Measurements from ENCODE around the gene KIF5A.
"Not testable (repeated sequence)": the region's sequence is repeated elsewhere in the genome, so short reads cannot be mapped to it uniquely, and the experiment has no call there.

KIF5A gene

DNA sequence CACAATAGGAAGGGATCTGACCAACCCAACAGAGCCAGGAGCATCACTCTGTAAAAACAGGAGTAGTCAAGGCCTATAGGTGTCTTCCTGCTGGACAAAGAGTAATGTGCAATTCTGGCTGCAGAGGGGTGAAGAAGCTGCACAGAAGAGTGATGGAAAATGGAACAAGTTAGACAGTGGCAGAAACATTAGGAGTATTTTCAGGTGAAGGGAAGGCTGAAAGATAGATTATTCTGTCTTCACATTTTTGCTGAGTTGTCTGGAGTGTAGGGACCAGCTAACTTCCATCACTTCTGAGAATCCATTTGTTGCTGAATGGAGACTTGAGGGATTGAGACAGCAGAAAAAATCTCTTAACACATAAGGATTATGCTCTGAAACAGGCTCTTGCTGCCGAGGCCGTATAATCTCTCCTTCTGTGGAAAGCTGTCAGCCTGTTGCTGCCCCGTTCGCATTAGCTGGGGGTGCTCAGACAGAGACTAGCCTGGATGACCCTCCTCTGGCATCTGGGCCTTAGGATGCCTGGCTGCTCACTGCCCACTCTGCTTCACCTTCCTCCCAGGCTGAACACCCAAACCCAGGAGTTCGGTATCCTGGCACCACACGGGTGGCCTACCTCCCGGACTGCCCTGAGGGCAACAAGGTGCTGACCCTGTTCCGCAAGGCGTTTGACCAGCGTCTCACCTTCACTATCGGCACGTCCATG is 58.3 kb downstream of the KIF5A start:
- DNase-seq (ENCODE audit: low read depth): no peak

DNA sequence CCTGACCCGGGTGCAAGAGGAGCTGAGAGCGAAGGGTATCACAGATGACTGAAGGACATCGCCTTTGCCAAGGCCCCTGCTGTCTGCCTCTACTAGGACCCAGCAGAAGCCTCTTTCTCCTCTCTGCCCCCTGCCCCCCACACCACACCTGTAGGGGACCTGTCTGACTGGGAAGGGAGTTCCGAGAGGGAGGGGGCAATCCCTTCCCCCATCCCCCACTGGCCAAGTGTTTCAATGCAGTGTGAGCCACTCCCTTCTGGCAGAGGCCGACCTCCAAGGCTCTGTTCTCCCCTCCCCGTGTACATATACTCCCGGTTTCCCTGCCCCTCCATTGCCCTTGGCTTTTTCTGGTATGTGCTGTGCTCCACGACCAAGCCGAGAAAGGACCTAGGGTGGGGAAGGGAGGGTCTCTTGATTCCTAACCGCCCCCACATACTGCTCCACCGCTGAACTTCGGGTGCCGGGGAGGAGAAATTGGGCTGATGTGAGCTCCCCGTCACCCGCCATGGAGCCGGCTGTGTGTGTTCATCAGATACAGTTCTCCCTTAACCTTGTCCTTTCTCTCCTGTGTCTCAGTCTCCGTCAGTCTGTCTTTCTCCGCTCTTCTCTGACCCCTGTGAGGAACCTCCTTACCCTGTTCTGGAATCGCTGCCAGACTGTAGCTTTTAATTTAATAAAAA is 59.4 kb downstream of the KIF5A start:
- DNase-seq (ENCODE audit: low read depth): no peak

GRCh38 chr12:57609781-57610553 is 60.1 kb downstream of the KIF5A start:
- no peak for DNase-seq (ENCODE audit: low read depth)

DNA sequence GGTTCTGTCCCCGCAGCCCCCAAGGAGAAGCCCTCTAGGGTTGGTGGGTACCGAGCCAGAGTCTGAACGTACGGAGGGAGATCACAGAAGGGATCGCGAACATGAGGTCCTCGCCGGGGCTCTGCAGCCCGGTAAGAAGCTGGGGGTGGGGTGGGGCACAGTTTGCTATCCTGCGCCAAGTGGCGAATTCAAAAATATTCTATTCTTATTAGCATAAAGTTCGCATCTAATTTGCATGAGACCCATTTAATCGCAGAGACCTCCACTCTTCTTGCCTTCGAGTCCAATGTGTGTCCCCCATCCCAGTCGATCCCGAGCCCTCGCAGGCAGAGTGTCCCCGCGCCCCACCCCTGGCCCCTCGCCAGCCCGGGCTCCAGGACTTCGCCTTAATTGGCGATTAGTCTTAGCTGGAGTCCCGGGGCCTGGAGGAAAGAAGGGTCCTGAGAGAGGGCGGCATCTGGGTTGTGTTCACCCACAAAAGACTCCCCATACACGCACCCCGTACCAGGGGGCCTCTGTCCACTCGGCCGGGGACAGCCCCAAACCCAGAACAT is 60.8 kb downstream of the KIF5A start:
- DNase-seq (ENCODE audit: low read depth): no peak

DNA sequence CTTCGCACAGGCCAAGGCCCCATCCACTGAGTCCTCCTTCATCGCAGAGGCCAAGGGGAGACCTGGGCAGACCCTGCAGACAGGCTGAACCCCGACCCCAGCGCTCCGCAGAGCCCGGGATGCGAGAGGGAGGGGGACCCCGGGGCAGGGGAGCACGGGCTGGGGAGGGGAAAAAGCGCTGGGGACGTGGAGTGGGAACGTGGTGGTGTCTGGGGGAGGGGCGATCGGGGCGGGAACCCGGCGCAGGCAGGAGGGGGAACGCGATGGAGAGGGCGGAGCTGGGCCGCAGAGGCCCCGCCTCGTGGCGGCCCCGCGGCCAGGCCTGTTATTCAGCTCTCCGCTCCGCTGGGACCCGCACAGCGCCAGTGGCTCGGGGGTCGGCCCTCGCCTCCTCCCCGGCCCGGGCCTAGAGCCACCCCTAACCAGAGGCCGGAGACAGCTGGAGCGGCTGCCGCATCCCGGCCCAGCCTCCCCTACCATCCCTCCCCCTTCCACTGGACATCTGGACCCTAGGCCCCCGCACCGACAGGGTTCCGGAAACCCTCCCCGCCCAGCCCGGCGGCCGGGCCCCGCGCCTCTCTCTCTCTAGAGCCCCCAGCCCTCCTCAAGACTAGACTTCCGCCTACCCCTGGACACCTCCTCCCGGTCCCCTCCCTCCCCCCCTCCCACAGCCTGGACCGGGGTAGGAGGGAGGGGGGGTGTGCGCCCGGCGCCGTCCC is 61.4 kb downstream of the KIF5A start, which contains the start of gene ARHGEF25:
Gene ARHGEF25 (plus strand): TSS at position 328 of the 719 bp plus-strand sequence. CDS start 460 bp downstream, outside the sequence.
- no peak for DNase-seq (ENCODE audit: low read depth)

- no peak for DNase-seq (ENCODE audit: low read depth)
These were observed 62.2 kb downstream of the KIF5A start for GRCh38 chr12:57611827-57612710.

GRCh38 chr12:57612711-57613426 is 63.0 kb downstream of the KIF5A start:
- no peak for DNase-seq (ENCODE audit: low read depth)

GRCh38 chr12:57613427-57614109 is 63.7 kb downstream of the KIF5A start:
- DNase-seq (ENCODE audit: low read depth): no peak

DNA sequence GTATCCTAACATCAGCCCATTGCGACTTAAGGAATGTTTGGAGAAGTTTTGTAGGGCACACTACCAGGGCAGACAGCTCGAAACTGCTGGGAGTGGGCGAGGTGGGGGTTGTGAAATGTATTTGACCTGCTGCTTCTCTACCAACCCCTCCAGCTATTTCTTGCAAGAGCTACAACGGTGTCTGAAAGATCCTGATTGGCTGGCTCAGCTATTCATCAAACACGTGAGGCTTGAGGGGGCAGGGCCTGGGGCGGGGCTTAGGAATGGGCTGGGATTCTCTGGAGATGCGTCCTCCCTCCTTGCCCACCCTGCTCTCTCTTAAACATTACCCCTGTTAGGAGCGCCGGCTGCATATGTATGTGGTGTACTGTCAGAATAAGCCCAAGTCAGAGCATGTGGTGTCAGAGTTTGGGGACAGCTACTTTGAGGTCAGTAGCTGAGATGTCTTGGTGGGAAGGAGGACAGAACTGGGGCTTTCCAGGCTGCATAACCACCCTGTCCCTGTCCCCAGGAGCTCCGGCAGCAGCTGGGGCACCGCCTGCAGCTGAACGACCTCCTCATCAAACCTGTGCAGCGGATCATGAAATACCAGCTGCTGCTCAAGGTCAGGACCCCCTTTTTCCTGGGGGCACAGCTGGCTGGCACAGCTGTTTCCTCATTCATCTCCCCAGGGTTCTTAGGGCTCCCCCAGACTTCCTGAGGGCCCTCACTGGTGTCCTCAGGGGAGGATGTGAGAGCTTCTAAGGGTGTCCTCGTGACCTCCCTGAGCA is 64.5 kb downstream of the KIF5A start:
- DNase-seq (ENCODE audit: low read depth): no peak

GRCh38 chr12:57614948-57615500 is 65.2 kb downstream of the KIF5A start:
- no peak for DNase-seq (ENCODE audit: low read depth)

DNA sequence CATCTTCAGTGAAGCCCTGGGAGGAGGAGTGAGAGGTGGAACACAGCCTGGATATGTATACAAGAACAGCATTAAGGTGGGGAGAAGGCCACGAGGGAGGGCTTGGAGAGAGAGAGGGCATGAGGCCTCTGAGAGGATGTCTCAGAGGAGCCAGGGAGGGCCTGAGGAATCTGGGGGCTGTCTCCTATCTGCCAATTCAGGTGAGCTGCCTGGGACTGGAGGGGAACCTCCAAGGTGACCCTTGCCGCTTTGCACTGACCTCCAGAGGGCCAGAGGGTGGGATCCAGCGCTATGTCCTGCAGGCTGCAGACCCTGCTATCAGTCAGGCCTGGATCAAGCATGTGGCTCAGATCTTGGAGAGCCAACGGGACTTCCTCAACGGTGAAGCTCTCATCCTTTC is 65.8 kb downstream of the KIF5A start:
- DNase-seq (ENCODE audit: low read depth): no peak

DNA sequence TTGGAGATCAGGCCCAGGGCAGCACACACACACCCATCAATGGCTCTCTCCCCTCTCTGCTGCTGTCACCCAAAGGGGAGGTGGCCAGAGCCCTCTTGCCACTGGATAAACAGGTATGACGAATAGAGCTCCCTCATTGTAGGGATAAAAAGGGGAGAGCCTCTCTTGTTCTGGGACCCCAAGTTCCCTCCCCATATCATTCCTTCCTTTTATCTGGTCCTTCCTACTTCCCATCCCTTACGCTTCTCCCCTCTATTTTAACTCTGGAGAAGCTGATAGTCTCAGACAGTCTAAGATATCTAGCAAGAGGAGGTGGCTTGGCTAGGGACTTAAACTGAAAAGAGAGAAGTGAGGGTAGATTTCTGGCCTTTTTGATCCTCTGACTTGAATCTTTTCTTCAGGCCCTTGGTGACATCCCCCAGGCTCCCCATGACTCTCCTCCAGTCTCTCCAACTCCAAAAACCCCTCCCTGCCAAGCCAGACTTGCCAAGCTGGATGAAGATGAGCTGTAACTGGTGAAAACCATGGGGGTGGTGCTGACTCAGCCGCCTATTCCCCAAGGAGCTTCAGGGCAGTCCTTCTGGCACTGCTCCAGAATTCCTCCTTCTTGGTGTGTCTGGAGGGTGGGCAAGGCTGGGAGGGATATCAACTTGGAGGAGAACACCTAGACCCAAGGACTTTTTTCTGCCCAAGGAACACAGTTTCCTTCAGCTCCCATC is 66.7 kb downstream of the KIF5A start:
- DNase-seq (ENCODE audit: low read depth): no peak

GRCh38 chr12:57617942-57618341 is 68.1 kb downstream of the KIF5A start:
- no peak for DNase-seq (ENCODE audit: low read depth)

DNA sequence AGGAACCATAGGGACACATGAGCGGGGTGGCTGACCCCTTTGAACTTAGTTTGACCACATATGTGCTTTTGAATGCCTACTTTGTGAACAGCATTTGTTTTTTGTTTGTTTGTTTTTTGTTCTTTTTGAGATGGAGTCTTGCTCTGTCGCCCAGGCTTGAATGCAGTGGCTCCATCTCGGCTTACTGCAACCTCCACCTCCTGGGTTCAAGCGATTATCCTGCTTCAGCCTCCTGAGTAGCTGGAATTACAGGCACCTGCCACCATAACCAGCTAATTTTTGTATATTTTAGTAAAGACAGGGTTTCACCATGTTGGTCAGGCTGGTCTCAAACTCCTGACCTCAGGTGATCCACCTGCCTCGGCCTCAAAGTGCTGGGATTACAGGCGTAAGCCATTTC is 68.6 kb downstream of the KIF5A start:
- DNase-seq (ENCODE audit: low read depth): not testable (repeated sequence)

- DNase-seq (ENCODE audit: low read depth): no peak
These were observed 69.2 kb downstream of the KIF5A start for GRCh38 chr12:57618966-57619433.

GRCh38 chr12:57619434-57620244 is 69.8 kb downstream of the KIF5A start:
- DNase-seq (ENCODE audit: low read depth): no peak

Measured in activated T-helper 1 cell treated with Interleukin-2 at 50 U/mL for 16 hours (primary cell).